GM12873 (cell line): Measurements from ENCODE around the gene LIN28B.

ENCODE experiments used
- CTCF ChIP-seq: IDR thresholded peaks from 2 replicates; pipeline ENCODE4 v1.5.1; 2012; ENCODE audit warnings: low read depth, mild to moderate bottlenecking, moderate library complexity, low read length, control low read depth; ENCODE audit not compliant: insufficient read depth; ENCODE audit errors: missing control alignments

LIN28B gene

DNA sequence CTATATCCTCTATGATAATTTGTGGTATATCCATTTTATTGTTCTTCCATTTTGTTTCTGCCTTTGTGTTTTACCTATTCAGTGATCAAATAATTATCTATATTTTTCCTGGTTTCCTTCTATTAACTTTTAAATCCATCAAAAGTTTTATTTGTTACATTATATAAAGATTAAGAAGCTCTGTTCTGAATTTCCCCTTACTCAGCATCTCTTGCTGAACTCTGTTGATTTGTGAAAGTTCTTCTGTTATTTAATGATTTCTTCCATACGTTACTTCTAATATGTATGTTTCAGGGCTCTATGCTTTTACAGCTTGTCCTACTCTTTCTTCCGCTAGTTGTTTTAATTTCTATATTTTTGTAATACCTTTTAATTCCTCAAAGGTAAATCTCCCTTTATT, 87.1 kb downstream of the LIN28B start:
- TF ChIP-seq CTCF: no peak

DNA sequence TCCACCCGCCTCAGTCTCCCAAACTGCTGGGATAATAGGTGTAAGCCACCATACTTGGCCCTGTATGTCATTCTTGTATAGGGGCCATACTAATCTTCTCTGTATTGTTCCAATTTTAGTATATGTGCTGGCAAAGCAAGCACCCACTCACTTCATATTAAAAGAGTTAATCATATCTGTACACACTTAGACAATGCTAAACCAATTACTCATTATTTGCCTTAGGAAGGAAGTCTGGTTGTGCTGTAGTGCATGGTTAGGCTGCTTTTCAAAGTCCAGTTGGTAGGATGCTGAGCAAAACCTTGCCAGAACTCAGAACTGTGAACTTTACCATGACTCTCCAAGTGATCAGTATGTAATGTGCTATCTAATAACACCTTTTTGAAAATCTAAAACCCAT, 88.6 kb downstream of the LIN28B start:
- no peak for TF ChIP-seq CTCF

DNA sequence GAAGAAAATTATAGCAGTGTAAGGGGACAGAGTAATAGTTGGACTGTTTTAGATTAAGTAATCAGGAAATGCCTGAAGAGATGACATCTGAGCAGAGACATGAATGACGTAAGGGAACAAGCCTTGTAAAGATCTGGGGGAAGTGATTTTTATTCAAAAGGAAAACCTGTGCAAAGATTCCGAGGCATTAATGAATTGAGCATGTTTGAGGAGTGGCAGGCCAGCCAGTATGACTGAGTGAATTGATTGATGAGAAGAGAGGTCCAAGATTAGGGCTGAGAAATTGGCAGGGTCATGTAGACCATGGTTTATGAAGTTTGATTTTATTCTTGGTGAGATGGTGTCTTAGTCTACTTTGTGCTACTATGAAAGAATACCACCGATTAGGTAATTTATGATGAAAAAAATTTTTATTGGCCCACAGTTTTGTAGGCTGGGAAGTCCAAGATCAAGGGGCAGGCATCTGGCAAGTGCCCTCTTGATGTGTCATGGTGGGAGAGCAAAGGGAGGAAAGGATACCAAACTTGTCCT, 95.1 kb downstream of the LIN28B start:
- no peak for TF ChIP-seq CTCF

DNA sequence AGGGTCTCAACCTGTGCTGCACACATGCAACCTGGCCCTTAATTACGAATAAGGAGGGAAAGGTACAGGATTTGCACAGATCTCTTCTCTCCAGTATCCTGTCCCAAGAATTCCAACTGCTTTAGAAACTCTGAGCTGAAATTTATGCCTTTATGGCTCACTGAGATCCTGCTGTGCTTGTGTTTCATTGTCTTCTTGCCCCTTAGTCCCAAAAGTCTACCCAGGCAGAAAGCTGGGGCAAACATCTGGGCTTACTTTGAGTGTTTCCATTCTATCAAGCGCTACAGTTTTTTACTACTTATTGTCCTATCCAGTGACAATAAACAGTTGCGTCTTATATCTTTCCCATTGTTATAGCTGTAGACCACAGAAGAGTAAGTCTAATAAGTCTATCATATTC, 99.7 kb downstream of the LIN28B start:
- no peak for TF ChIP-seq CTCF

- TF ChIP-seq CTCF: no peak
Measured at GRCh38 chr6:105057160-105057559, 100.3 kb downstream of the LIN28B start.

GRCh38 chr6:105058316-105058715, 101.4 kb downstream of the LIN28B start:
- TF ChIP-seq CTCF: no peak

GRCh38 chr6:105058846-105059245, 101.9 kb downstream of the LIN28B start:
- TF ChIP-seq CTCF: no peak

DNA sequence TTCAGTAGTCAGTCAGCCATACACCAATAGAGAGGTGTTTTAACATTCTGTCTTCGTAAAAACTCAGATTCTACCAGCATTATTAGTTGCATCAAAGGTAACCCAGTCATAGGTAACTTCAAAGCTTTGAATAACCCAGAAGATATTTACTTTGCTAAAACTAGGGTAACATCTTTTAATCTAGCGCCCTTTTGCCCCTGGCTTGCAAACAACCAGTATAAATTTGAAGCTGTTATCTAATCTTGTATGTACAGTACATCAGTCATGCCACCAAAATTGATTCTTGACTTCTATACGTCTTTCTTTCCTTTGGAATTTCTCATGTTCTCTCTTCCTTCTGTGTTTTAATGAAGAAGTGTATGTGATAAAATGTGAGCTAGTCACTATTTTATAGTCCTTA, 109.3 kb downstream of the LIN28B start:
- TF ChIP-seq CTCF: no peak
